22Rv1 (cell line): ENCODE measurements around the gene SLC7A5.

Experiments
- CTCF ChIP-seq: fragments of 450-650 bp; IDR thresholded peaks from 2 replicates; pipeline ENCODE4 v1.5.1; 2017; ENCODE audit warnings: mild to moderate bottlenecking
- ZFX ChIP-seq: fragments of 450-650 bp; IDR thresholded peaks from 2 replicates; pipeline ENCODE4 v1.6.1; 2017; ENCODE audit warnings: antibody characterized with exemption, borderline replicate concordance

- no peak for TF ChIP-seq CTCF
- TF ChIP-seq ZFX, result no peak
Measured at GRCh38 chr16:87812200-87812656, 57.1 kb downstream of the SLC7A5 start.
